ENCODE measurements around the gene CTNNBL1.

CTNNBL1 gene

DNA sequence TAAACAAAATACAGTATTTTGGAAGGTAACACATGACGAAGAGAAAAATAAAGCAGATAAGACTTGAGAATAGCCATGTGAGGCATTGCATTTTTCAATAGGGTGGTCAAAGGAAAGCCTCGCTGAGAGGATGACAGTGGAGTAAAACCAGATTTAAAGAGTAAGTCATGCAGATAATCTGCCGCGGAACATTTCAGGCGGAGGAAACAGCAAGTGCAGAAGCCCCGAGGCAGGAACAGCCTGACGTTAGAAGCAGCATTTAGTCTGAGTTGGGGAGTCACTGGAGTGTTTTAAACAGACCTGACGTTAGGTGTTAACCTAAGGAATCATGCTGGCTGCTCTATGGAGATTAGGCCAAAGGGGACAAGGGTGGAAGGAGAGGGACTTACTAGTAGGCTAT lies 144.1 kb downstream of the CTNNBL1 start:
- no peak overlapping the region for H3K4me3 ChIP-seq (ENCODE audit: low read length)
- TF ChIP-seq, protein P1, sequence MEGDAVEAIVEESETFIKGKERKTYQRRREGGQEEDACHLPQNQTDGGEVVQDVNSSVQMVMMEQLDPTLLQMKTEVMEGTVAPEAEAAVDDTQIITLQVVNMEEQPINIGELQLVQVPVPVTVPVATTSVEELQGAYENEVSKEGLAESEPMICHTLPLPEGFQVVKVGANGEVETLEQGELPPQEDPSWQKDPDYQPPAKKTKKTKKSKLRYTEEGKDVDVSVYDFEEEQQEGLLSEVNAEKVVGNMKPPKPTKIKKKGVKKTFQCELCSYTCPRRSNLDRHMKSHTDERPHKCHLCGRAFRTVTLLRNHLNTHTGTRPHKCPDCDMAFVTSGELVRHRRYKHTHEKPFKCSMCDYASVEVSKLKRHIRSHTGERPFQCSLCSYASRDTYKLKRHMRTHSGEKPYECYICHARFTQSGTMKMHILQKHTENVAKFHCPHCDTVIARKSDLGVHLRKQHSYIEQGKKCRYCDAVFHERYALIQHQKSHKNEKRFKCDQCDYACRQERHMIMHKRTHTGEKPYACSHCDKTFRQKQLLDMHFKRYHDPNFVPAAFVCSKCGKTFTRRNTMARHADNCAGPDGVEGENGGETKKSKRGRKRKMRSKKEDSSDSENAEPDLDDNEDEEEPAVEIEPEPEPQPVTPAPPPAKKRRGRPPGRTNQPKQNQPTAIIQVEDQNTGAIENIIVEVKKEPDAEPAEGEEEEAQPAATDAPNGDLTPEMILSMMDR (IDR thresholded peaks at IDR 0.05; ENCODE audit: insufficient read depth, low read depth, low read length, missing control alignments): no peak
- no peak for DNase-seq (ENCODE audit: low read depth)

DNA sequence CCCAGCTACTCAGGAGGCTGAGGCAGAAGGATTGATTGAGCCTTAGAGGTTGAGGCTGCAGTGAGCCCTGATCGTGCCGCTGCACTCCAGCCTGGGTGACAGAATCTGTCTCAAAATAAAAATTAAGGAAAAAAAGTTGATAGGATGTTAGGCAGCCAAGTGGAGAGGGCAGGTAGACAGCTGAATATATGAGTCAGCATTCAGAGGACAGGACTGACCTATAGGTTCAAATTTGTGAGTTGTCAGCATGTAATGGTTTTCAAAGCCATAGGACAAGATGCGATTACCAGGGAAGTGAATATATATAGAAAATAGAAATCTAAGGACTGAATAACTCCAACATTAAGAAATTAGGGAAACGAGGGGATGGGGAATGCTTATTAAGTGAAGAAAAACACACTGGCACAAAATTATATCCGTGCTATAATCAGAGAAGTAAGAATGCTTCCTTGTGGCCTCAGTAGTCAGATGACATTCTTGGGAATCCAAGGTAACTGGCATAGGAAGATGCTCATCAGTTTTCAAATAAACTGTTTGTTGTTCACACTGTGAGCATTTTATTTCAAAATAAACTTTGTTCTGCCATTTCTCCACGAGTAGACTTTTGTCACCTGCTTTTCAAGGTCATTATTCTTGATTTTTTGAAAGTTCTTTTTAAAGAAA lies 145.1 kb downstream of the CTNNBL1 start:
- H3K4me3 ChIP-seq (ENCODE audit: low read length): no peak overlapping the region
- DNase-seq (ENCODE audit: low read depth): no peak
- TF ChIP-seq, protein P1 (IDR thresholded peaks at IDR 0.05; ENCODE audit: insufficient read depth, low read depth, low read length, missing control alignments): no peak

DNA sequence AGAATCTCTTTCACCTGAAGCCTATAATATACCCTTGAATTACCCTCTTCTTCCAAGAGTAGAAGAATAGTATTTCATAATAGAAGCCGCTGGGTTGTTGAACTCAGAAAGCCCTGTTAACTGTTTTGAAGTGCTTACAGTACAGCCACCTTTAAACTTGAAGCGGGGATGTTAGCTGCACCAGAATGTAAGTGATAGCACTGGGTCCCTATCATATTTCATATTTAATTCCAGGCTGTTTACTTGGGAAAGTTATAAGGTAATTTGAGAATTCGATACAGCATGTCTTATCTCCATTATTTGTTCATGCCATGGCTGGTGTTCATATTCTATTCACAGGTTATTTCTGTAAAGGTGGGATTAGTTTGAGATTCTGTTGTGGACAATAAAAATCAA lies 145.6 kb downstream of the CTNNBL1 start:
- H3K4me3 ChIP-seq (ENCODE audit: low read length): no peak overlapping the region
- TF ChIP-seq, protein P1 (IDR thresholded peaks at IDR 0.05; ENCODE audit: insufficient read depth, low read depth, low read length, missing control alignments): no peak
- no peak for DNase-seq (ENCODE audit: low read depth)

DNA sequence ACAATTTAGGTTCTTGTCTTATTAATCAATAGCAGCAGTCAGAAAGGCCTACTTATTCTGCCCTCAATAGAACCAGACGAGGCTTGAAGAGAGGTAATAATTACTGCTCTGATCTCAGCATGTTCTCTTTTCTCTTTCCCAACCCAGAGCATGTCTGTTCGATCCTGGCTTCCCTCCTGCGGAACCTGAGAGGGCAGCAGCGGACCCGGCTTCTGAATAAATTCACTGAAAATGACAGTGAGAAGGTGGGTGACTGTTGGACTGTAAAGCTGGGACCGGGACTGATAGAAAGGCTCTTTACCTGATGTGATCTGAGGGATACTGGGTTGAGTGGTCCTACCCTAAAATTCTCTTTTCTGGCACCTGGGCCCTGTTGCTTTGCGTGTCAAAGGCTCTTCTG lies 146.1 kb downstream of the CTNNBL1 start:
- DNase-seq (ENCODE audit: low read depth): no peak
- TF ChIP-seq, protein P1 (IDR thresholded peaks at IDR 0.05; ENCODE audit: insufficient read depth, low read depth, low read length, missing control alignments): no peak
- no peak overlapping the region for H3K4me3 ChIP-seq (ENCODE audit: low read length)

DNA sequence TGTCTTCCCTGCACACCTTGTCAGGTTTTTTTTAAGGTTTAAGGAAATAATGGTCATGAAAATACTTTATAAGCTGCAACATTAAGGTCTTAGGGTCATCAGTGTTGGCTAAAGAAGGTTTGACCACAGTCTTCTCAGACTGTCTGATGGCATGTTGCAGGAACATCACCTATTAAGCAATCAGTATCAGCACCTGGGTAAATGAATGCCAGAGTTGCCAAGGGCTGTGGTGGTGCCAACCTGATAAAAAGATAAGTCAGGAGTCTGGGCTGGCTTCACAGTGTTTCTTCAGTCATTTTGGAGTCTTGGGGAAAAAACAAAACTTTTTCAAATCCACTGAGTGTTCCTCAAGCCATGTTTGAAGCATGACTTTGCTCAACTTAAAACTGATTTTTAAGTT lies 147.6 kb downstream of the CTNNBL1 start:
- H3K4me3 ChIP-seq (ENCODE audit: low read length): no peak overlapping the region
- TF ChIP-seq, protein P1 (IDR thresholded peaks at IDR 0.05; ENCODE audit: insufficient read depth, low read depth, low read length, missing control alignments): no peak
- no peak for DNase-seq (ENCODE audit: low read depth)

DNA sequence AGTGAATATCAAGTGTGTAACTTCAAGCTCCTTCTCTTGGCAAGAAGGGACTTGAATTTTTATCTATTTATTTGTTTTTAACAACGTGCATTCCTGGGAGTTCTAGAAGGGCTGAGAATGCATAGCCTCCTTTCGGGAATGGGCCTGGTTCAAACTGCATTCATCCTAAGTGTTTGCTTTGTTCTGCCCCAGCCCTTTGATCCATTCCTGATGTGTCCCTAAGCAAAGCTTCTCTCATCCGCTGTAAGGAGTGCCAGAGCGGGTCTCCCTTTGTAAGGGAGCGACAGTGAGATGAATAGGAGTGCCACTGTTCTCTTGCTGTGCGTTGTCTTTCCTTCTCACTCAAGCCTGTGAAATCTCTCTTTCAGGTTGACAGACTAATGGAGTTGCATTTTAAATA lies 148.1 kb downstream of the CTNNBL1 start:
- TF ChIP-seq, protein P1 (IDR thresholded peaks at IDR 0.05; ENCODE audit: insufficient read depth, low read depth, low read length, missing control alignments): no peak
- DNase-seq (ENCODE audit: low read depth): no peak
- H3K4me3 ChIP-seq (ENCODE audit: low read length): no peak overlapping the region

DNA sequence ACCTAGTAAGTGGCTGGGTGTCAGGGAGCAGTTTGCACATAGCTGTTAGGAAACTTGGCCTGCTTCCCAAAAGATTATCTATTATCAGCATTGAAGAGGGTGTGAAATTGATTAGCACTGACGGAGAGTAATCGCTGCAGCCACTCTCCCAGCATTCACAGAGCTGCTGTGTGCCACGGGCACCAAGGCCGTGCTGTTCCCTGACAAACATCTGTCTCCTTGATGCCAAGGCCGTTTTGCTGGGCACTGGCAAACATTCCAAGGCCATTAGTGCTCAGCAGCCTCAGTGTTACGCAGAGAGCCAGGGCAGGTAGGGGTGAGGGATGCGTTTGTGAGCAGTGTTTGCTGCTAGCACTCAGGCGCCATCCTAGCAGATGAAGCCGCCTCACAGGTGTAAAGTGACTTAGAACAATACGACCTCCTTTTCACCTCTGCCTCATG lies 151.4 kb downstream of the CTNNBL1 start:
- no peak overlapping the region for H3K4me3 ChIP-seq (ENCODE audit: low read length)
- DNase-seq (ENCODE audit: low read depth): no peak
- TF ChIP-seq, protein P1 (IDR thresholded peaks at IDR 0.05; ENCODE audit: insufficient read depth, low read depth, low read length, missing control alignments): no peak
